Endothelial cell of umbilical vein (primary cell): Measurements from ENCODE around the gene CNKSR2. TPM values are rescaled to one million over a fixed set of nuclear protein-coding genes. Genes with fewer than 3 reads are reported as not detected.

Experiments used
- BruUV-seq: library from RNA; stranded (reverse); fragments of 400-500 nt; replicated peaks from 2 replicates; lab custom pipeline; 2021; lab: Mats Ljungman, UMichigan
- CTCF ChIA-PET: fragments of 300-600, 350-600 bp; sonication (Branson Sonifier 250); formaldehyde crosslinking; loops from one replicate; lab custom pipeline; 2021; ENCODE audit warnings: antibody characterized with exemption, inconsistent platforms; lab: Charles Lee
- POLR2A ChIA-PET: fragments of 300-600, 350-600 bp; sonication (Branson Sonifier 250); formaldehyde crosslinking; loops from one replicate; lab custom pipeline; 2021; ENCODE audit warnings: antibody characterized with exemption, inconsistent platforms; lab: Charles Lee
- DNase-seq: peaks from one replicate; pipeline ENCODE4 v3.0.0-alpha.2; 2011; ENCODE audit warnings: low read depth, low spot score
- FAIRE-seq: peaks from 2 replicates; lab custom pipeline; 2011; peaks lifted over from hg19 to GRCh38; lab: Jason Lieb, UNC
- H2AFZ ChIP-seq: 2 replicates; pipeline ENCODE4 v1.6.0; 2012; ENCODE audit warnings: low read depth, low read length, control low read depth, inconsistent platforms
- H3K27ac ChIP-seq: 2 replicates; pipeline ENCODE4 v1.5.1; 2011; ENCODE audit warnings: low read depth, mild to moderate bottlenecking, control low read depth, low read length, moderate library complexity; ENCODE audit not compliant: insufficient read depth
- H3K27me3 ChIP-seq, 2 experiments: 2 replicates each; pipeline versions ENCODE4 v1.6.0 to v1.6.1; 2011; ENCODE audit warnings: low read length in 2 of 2, mixed read lengths in 1 of 2; ENCODE audit not compliant: control insufficient read depth in 2 of 2, insufficient read depth in 2 of 2
- H3K36me3 ChIP-seq, 2 experiments: 2 replicates in 1 of 2; 3 replicates in 1 of 2; pipeline ENCODE4 v1.5.1; 2011; ENCODE audit warnings: low read length in 2 of 2, mild to moderate bottlenecking in 1 of 2, moderate library complexity in 1 of 2; ENCODE audit not compliant: control insufficient read depth in 2 of 2, insufficient read depth in 2 of 2; ENCODE audit errors: extremely low read depth in 1 of 2
- H3K4me1 ChIP-seq: 3 replicates; pipeline ENCODE4 v1.5.1; 2011; ENCODE audit warnings: mild to moderate bottlenecking, low read length; ENCODE audit not compliant: control insufficient read depth, insufficient read depth; ENCODE audit errors: extremely low read depth
- H3K4me2 ChIP-seq: 2 replicates; pipeline ENCODE4 v1.6.1; 2011; ENCODE audit warnings: low read length, control low read depth, mixed read lengths; ENCODE audit not compliant: insufficient read depth
- H3K4me3 ChIP-seq, 3 experiments: fragments of 200-600 bp in 1 of 3; sonication (generic), shearing (Covaris generic) in 1 of 3; replicated peaks in 1 of 3; 2 replicates each; pipeline ENCODE4 v1.5.1; 2011 to 2016; ENCODE audit warnings: control low read depth in 3 of 3, low read length in 3 of 3, mild to moderate bottlenecking in 2 of 3, inconsistent platforms in 1 of 3, low read depth in 1 of 3, moderate library complexity in 1 of 3; ENCODE audit not compliant: insufficient read depth in 1 of 3
- H3K79me2 ChIP-seq: 2 replicates; pipeline ENCODE4 v1.6.0; 2012; ENCODE audit warnings: low read length, inconsistent platforms; ENCODE audit not compliant: control insufficient read depth, insufficient read depth
- H3K9ac ChIP-seq: replicated peaks from 2 replicates; pipeline ENCODE3; 2011; ENCODE audit warnings: low read length, control low read depth; ENCODE audit not compliant: insufficient read depth; ENCODE audit errors: extremely low read depth
- H3K9me1 ChIP-seq: replicated peaks from 3 replicates; pipeline ENCODE4 v1.6.0; 2011; ENCODE audit warnings: mild to moderate bottlenecking, low read length; ENCODE audit not compliant: control insufficient read depth, insufficient read depth; ENCODE audit errors: extremely low read depth
- H3K9me3 ChIP-seq: replicated peaks from 2 replicates; pipeline ENCODE4 v1.5.1; 2012; ENCODE audit warnings: low read length, inconsistent platforms; ENCODE audit not compliant: control insufficient read depth, insufficient read depth
- H4K20me1 ChIP-seq: replicated peaks from 2 replicates; pipeline ENCODE3; 2011; ENCODE audit warnings: mild to moderate bottlenecking, low read length; ENCODE audit not compliant: control insufficient read depth, insufficient read depth; ENCODE audit errors: extremely low read depth
- EZH2 ChIP-seq: IDR thresholded peaks from 2 replicates; pipeline ENCODE4 v1.6.1; 2012; ENCODE audit warnings: borderline replicate concordance, low read depth, mild to moderate bottlenecking, moderate library complexity, low read length, inconsistent platforms; ENCODE audit not compliant: severe bottlenecking
- FOS ChIP-seq: IDR thresholded peaks from 2 replicates; pipeline ENCODE4 v1.6.1; 2011; ENCODE audit warnings: mild to moderate bottlenecking, low read length, moderate library complexity, borderline replicate concordance; ENCODE audit not compliant: insufficient read depth
- GATA2 ChIP-seq: IDR thresholded peaks from 2 replicates; pipeline ENCODE4 v1.7.0; 2011; ENCODE audit warnings: low read depth, mild to moderate bottlenecking, moderate library complexity, mixed read lengths, low read length; ENCODE audit not compliant: insufficient read length, insufficient read depth
- MYC ChIP-seq: IDR thresholded peaks from one replicate; pipeline ENCODE4 v1.6.1; 2011; ENCODE audit warnings: mild to moderate bottlenecking, low read depth, low read length
- POLR2AphosphoS5 ChIP-seq: IDR thresholded peaks from 2 replicates; pipeline ENCODE4 v1.6.1; 2012; ENCODE audit warnings: low read depth, mild to moderate bottlenecking, control low read depth, low read length, moderate library complexity; ENCODE audit not compliant: insufficient read depth
- dilution Hi-C: fragments of 300-500 bp; cut with MboI; formaldehyde crosslinking; loops from one replicate; pipeline ENCODE4 v1.15.0; 2019; ENCODE audit warnings: low sequenced_read_pairs; ENCODE audit not compliant: extremely low pct_ligation_motif_present
- intact Hi-C: fragments of 100-400 bp; cut with micrococcal nuclease; formaldehyde crosslinking; loops from one replicate; pipeline ENCODE4 v1.10.0; 2022
- polyA plus RNA-seq, 4 experiments: library from polyadenylated mRNA; depleted of rRNA in 3 of 4; stranded (reverse) in 3 of 4; unstranded in 1 of 4; fragments of >200 nt; gene quantifications; 2 replicates each; pipeline versions ENCODE4 v1.2.1 to v1.2.3, GENCODE V29; 2011 to 2012; ENCODE audit warnings: missing spikeins in 1 of 4
- total RNA-seq: library from RNA; stranded (reverse); gene quantifications from 2 replicates; pipeline ENCODE4 v1.2.3, GENCODE V29; 2021
- TF ChIP-seq, protein P1 (sequence below), 2 donors: IDR thresholded peaks; 1 replicate in 1 of 2; 2 replicates in 1 of 2; pipeline ENCODE4 v1.5.1; 2011; ENCODE audit warnings: low read length in 2 of 2, mild to moderate bottlenecking in 2 of 2, moderate library complexity in 2 of 2, control low read depth in 1 of 2, inconsistent platforms in 1 of 2, low read depth in 1 of 2; ENCODE audit not compliant: insufficient read depth in 1 of 2; ENCODE audit errors: extremely low read depth in 1 of 2

CNKSR2 gene
- total and polyA plus RNA-seq, 2 donors (not counting 3 experiments of a cell fraction or from before 2014, with no cell fraction given), result 0.13 TPM; not detected in 1

DNA sequence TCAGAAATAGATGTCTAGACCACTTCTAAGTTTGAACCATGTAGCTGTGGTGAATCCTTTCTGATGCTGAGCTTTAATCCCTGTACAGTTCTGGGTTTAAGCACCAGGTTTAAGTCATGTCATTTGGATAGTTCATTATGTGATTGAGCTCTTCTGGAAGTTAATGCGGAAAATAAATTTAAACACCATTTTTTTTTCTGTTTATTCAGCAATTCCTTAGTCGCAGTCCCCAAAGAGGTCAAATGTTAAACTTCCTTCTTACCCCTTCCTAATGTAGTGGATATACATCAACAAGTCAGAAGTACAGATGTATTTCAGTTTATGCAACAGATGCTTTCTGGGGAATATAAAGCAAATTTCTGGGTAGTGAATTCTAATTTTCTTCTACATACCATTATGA, 52.9 kb downstream of the CNKSR2 start:
- Histone ChIP-seq H3K9ac (no peak overlapping the region), H3K36me3 (no peaks in the 10 kb centered on the region), H3K4me1 (no peaks in the 10 kb centered on the region), H3K9me3 (no peaks in the 10 kb centered on the region), H3K27ac (no peak overlapping the region), H3K4me2 (no peak overlapping the region), H4K20me1 (no peaks in the 10 kb centered on the region), H3K9me1 (no peaks in the 10 kb centered on the region), H2AFZ (no peak overlapping the region), H3K27me3 (no peaks in the 10 kb centered on the region), H3K4me3 (no peak overlapping the region), H3K79me2 (no peaks in the 10 kb centered on the region)
- intact Hi-C loops, result no loop called here
- FAIRE-seq (no peak), DNase-seq (no peak)
- ChIA-PET CTCF (no interaction called here), POLR2A (no interaction called here)
- TF ChIP-seq FOS (no peak), EZH2 (no peak), MYC (no peak), POLR2AphosphoS5 (no peak), GATA2 (no peak)
- TF ChIP-seq, protein P1, sequence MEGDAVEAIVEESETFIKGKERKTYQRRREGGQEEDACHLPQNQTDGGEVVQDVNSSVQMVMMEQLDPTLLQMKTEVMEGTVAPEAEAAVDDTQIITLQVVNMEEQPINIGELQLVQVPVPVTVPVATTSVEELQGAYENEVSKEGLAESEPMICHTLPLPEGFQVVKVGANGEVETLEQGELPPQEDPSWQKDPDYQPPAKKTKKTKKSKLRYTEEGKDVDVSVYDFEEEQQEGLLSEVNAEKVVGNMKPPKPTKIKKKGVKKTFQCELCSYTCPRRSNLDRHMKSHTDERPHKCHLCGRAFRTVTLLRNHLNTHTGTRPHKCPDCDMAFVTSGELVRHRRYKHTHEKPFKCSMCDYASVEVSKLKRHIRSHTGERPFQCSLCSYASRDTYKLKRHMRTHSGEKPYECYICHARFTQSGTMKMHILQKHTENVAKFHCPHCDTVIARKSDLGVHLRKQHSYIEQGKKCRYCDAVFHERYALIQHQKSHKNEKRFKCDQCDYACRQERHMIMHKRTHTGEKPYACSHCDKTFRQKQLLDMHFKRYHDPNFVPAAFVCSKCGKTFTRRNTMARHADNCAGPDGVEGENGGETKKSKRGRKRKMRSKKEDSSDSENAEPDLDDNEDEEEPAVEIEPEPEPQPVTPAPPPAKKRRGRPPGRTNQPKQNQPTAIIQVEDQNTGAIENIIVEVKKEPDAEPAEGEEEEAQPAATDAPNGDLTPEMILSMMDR (IDR thresholded peaks at IDR 0.05; ENCODE audit: extremely low read depth in 1 of 2, insufficient read depth in 1 of 2, low read depth in 1 of 2, low read length in 2 of 2), result no peak
- dilution Hi-C loops, result no loop called here
- BruUV-seq, result no TSS peak
